GM18858 (cell line): ENCODE results near the gene SH3RF1.

Source experiments
- ATAC-seq: cut with Tn5 transposase; IDR thresholded peaks from one replicate; pipeline ENCODE4 v1.9.1; 2021; ENCODE audit not compliant: unreplicated experiment

SH3RF1 gene

GRCh38 chr4:169139021-169139420 lies 131.7 kb downstream of the SH3RF1 start:
- no peak for ATAC-seq

- no peak for ATAC-seq
Measured at GRCh38 chr4:169137558-169137920, 133.2 kb downstream of the SH3RF1 start.

GRCh38 chr4:169136796-169137557 lies 133.8 kb downstream of the SH3RF1 start:
- no peak for ATAC-seq

- no peak for ATAC-seq
Measured at GRCh38 chr4:169136330-169136729, 134.4 kb downstream of the SH3RF1 start.

GRCh38 chr4:169135776-169136175 lies 135.0 kb downstream of the SH3RF1 start:
- no peak for ATAC-seq

GRCh38 chr4:169133932-169134331 lies 136.8 kb downstream of the SH3RF1 start:
- ATAC-seq: no peak

GRCh38 chr4:169132561-169133305 lies 138.0 kb downstream of the SH3RF1 start:
- ATAC-seq: no peak

GRCh38 chr4:169131556-169132208 lies 139.1 kb downstream of the SH3RF1 start:
- ATAC-seq: no peak

- ATAC-seq: no peak
Measured at GRCh38 chr4:169128902-169129301, 141.9 kb downstream of the SH3RF1 start.

GRCh38 chr4:169127314-169127713 lies 143.4 kb downstream of the SH3RF1 start:
- no peak for ATAC-seq

GRCh38 chr4:169124661-169125060 lies 146.1 kb downstream of the SH3RF1 start:
- ATAC-seq: no peak

GRCh38 chr4:169122422-169122821 lies 148.3 kb downstream of the SH3RF1 start:
- ATAC-seq: no peak

GRCh38 chr4:169121861-169122382 lies 148.8 kb downstream of the SH3RF1 start:
- no peak for ATAC-seq

GRCh38 chr4:169120624-169121023 lies 150.1 kb downstream of the SH3RF1 start:
- no peak for ATAC-seq

- no peak for ATAC-seq
Measured at GRCh38 chr4:169119536-169119935, 151.2 kb downstream of the SH3RF1 start.

GRCh38 chr4:169117591-169118081 lies 153.1 kb downstream of the SH3RF1 start:
- no peak for ATAC-seq

- no peak for ATAC-seq
Measured at GRCh38 chr4:169116270-169116901, 154.4 kb downstream of the SH3RF1 start.

GRCh38 chr4:169115897-169116254 lies 154.9 kb downstream of the SH3RF1 start:
- ATAC-seq: no peak

GRCh38 chr4:169115144-169115896 lies 155.4 kb downstream of the SH3RF1 start:
- ATAC-seq: no peak

GRCh38 chr4:169114341-169114974 lies 156.3 kb downstream of the SH3RF1 start:
- no peak for ATAC-seq
